ENCODE measurements around the gene ACYP2.
"Not testable (repeated sequence)": the region's sequence is repeated elsewhere in the genome, so short reads cannot be mapped to it uniquely, and the experiment has no call there.

Gene ACYP2

GRCh38 chr2:54310961-54311360 is 195.5 kb downstream of the ACYP2 start:
- H3K4me1 Mint-ChIP-seq (ENCODE audit: low read depth), result no peaks in the 10 kb centered on the region
- no peaks in the 10 kb centered on the region for H3K27me3 Mint-ChIP-seq
- no peaks in the 10 kb centered on the region for H3K9me3 Mint-ChIP-seq
- no peak for DNase-seq
- no peaks in the 10 kb centered on the region for H3K36me3 Mint-ChIP-seq (ENCODE audit: low read depth)
- no peak overlapping the region for H3K27ac Mint-ChIP-seq
- H3K4me3 Mint-ChIP-seq, result no peak overlapping the region

- Mint-ChIP-seq H3K36me3 (ENCODE audit: low read depth) (no peaks in the 10 kb centered on the region), H3K27me3 (no peaks in the 10 kb centered on the region), H3K4me3 (no peak overlapping the region), H3K9me3 (no peaks in the 10 kb centered on the region), H3K4me1 (ENCODE audit: low read depth) (no peaks in the 10 kb centered on the region), H3K27ac (no peak overlapping the region)
- DNase-seq, result no peak
Measured at GRCh38 chr2:54313147-54313546, 197.7 kb downstream of the ACYP2 start.

GRCh38 chr2:54317973-54318372 is 202.6 kb downstream of the ACYP2 start:
- H3K27ac Mint-ChIP-seq, result no peak overlapping the region
- H3K4me1 Mint-ChIP-seq (ENCODE audit: low read depth), result no peaks in the 10 kb centered on the region
- DNase-seq, result no peak
- H3K9me3 Mint-ChIP-seq, result no peaks in the 10 kb centered on the region
- H3K4me3 Mint-ChIP-seq, result no peak overlapping the region
- H3K27me3 Mint-ChIP-seq, result peaks cover 10% of the 10 kb centered on the region
- no peaks in the 10 kb centered on the region for H3K36me3 Mint-ChIP-seq (ENCODE audit: low read depth)

- Mint-ChIP-seq H3K27ac (no peak overlapping the region), H3K9me3 (no peaks in the 10 kb centered on the region), H3K4me3 (no peak overlapping the region), H3K4me1 (ENCODE audit: low read depth) (no peaks in the 10 kb centered on the region), H3K36me3 (ENCODE audit: low read depth) (no peaks in the 10 kb centered on the region), H3K27me3 (peaks cover 10% of the 10 kb centered on the region)
- no peak for DNase-seq
Measured at GRCh38 chr2:54318821-54319220, 203.4 kb downstream of the ACYP2 start.

- H3K27ac Mint-ChIP-seq, result no peak overlapping the region
- H3K27me3 Mint-ChIP-seq, result peaks cover 18% of the 10 kb centered on the region
- no peak overlapping the region for H3K4me3 Mint-ChIP-seq
- peaks cover 10% of the 10 kb centered on the region for H3K9me3 Mint-ChIP-seq
- no peaks in the 10 kb centered on the region for H3K4me1 Mint-ChIP-seq (ENCODE audit: low read depth)
- no peak for DNase-seq
- no peaks in the 10 kb centered on the region for H3K36me3 Mint-ChIP-seq (ENCODE audit: low read depth)
Measured at GRCh38 chr2:54321047-54321446, 205.6 kb downstream of the ACYP2 start.

GRCh38 chr2:54324517-54324916 is 209.1 kb downstream of the ACYP2 start:
- H3K4me3 Mint-ChIP-seq; H3K27ac Mint-ChIP-seq; H3K9me3 Mint-ChIP-seq; H3K36me3 Mint-ChIP-seq (ENCODE audit: low read depth); H3K4me1 Mint-ChIP-seq (ENCODE audit: low read depth); DNase-seq: not testable (repeated sequence)
- H3K27me3 Mint-ChIP-seq, result peaks cover 15% of the 10 kb centered on the region

- no peak for DNase-seq
- H3K4me3 Mint-ChIP-seq, result no peak overlapping the region
- H3K36me3 Mint-ChIP-seq (ENCODE audit: low read depth), result no peaks in the 10 kb centered on the region
- peaks cover 4% of the 10 kb centered on the region for H3K4me1 Mint-ChIP-seq (ENCODE audit: low read depth)
- peaks cover 10% of the 10 kb centered on the region for H3K9me3 Mint-ChIP-seq
- H3K27ac Mint-ChIP-seq, result no peak overlapping the region
- peaks cover 20% of the 10 kb centered on the region for H3K27me3 Mint-ChIP-seq
Measured at GRCh38 chr2:54325148-54325547, 209.7 kb downstream of the ACYP2 start.

GRCh38 chr2:54329482-54330161 is 214.2 kb downstream of the ACYP2 start:
- H3K9me3 Mint-ChIP-seq, result peaks cover 6% of the 10 kb centered on the region
- H3K4me1 Mint-ChIP-seq (ENCODE audit: low read depth), result peaks cover 16% of the 10 kb centered on the region
- peaks cover 33% of the 10 kb centered on the region for H3K27me3 Mint-ChIP-seq
- no peak for DNase-seq
- no peaks in the 10 kb centered on the region for H3K36me3 Mint-ChIP-seq (ENCODE audit: low read depth)
- H3K4me3 Mint-ChIP-seq, result peak overlapping the region; percentile 78
- H3K27ac Mint-ChIP-seq, result no peak overlapping the region

- Mint-ChIP-seq H3K9me3 (no peaks in the 10 kb centered on the region), H3K27ac (peak overlapping the region; percentile 84), H3K36me3 (ENCODE audit: low read depth) (no peaks in the 10 kb centered on the region), H3K4me3 (peak overlapping the region; percentile 78), H3K4me1 (ENCODE audit: low read depth) (peaks cover 16% of the 10 kb centered on the region), H3K27me3 (peaks cover 29% of the 10 kb centered on the region)
- DNase-seq, result peak; percentile 88
Measured at GRCh38 chr2:54330162-54330925, 214.9 kb downstream of the ACYP2 start.

- H3K9me3 Mint-ChIP-seq, result no peaks in the 10 kb centered on the region
- DNase-seq, result no peak
- H3K36me3 Mint-ChIP-seq (ENCODE audit: low read depth), result no peaks in the 10 kb centered on the region
- H3K27me3 Mint-ChIP-seq, result peaks cover 29% of the 10 kb centered on the region
- peak overlapping the region; percentile 84 for H3K27ac Mint-ChIP-seq
- H3K4me3 Mint-ChIP-seq, result peak overlapping the region; percentile 78
- H3K4me1 Mint-ChIP-seq (ENCODE audit: low read depth), result peaks cover 16% of the 10 kb centered on the region
Measured at GRCh38 chr2:54330926-54331835, 215.8 kb downstream of the ACYP2 start.

- Mint-ChIP-seq H3K9me3 (no peaks in the 10 kb centered on the region), H3K4me1 (ENCODE audit: low read depth) (peaks cover 16% of the 10 kb centered on the region), H3K27ac (no peak overlapping the region), H3K36me3 (ENCODE audit: low read depth) (no peaks in the 10 kb centered on the region), H3K27me3 (peaks cover 29% of the 10 kb centered on the region), H3K4me3 (no peak overlapping the region)
- no peak for DNase-seq
Measured at GRCh38 chr2:54332386-54332785, 217.0 kb downstream of the ACYP2 start.

- H3K4me1 Mint-ChIP-seq (ENCODE audit: low read depth), result peaks cover under 1% of the 10 kb centered on the region
- peaks cover 13% of the 10 kb centered on the region for H3K27me3 Mint-ChIP-seq
- no peak overlapping the region for H3K4me3 Mint-ChIP-seq
- no peak overlapping the region for H3K27ac Mint-ChIP-seq
- DNase-seq, result no peak
- H3K9me3 Mint-ChIP-seq, result no peaks in the 10 kb centered on the region
- no peaks in the 10 kb centered on the region for H3K36me3 Mint-ChIP-seq (ENCODE audit: low read depth)
Measured at GRCh38 chr2:54336136-54336976, 220.9 kb downstream of the ACYP2 start.

GRCh38 chr2:54336977-54337255 is 221.5 kb downstream of the ACYP2 start:
- H3K27ac Mint-ChIP-seq, result no peak overlapping the region
- H3K9me3 Mint-ChIP-seq, result no peaks in the 10 kb centered on the region
- H3K4me1 Mint-ChIP-seq (ENCODE audit: low read depth), result no peaks in the 10 kb centered on the region
- DNase-seq, result no peak
- H3K36me3 Mint-ChIP-seq (ENCODE audit: low read depth), result no peaks in the 10 kb centered on the region
- no peak overlapping the region for H3K4me3 Mint-ChIP-seq
- peaks cover 10% of the 10 kb centered on the region for H3K27me3 Mint-ChIP-seq

GRCh38 chr2:54341656-54342055 is 226.2 kb downstream of the ACYP2 start:
- Mint-ChIP-seq H3K36me3 (ENCODE audit: low read depth) (no peaks in the 10 kb centered on the region), H3K9me3 (no peaks in the 10 kb centered on the region), H3K4me3 (no peak overlapping the region), H3K4me1 (ENCODE audit: low read depth) (no peaks in the 10 kb centered on the region), H3K27me3 (peaks cover 10% of the 10 kb centered on the region), H3K27ac (no peak overlapping the region)
- no peak for DNase-seq

All from activated T-cell treated with anti-CD3 and anti-CD28 coated beads, Interleukin-2, amount 50 U/mL, for 24 hours (primary cell).